Measurements from ENCODE around the gene CSNK1G2.
"Not testable (repeated sequence)": the region's sequence is repeated elsewhere in the genome, so short reads cannot be mapped to it uniquely, and the experiment has no call there.

CSNK1G2 gene

DNA sequence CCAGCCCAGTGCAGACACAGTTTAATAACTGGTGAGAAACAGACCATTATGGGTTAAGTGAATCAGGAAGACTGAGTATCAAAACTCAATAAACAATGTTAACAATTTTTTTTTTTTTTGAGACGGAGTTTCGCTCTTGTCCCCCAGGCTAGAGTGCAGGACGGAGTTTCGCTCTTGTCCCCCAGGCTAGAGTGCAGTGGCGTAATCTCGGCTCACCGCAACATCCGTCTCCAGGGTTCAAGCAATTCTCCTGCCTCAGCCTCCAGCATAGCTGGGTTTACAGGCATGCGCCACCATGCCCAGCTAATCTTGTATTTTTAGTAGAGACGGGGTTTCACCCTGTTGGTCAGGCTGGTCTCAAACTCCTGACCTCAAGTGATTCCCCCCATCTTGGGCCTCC, 47.5 kb downstream of the CSNK1G2 start:
- not testable (repeated sequence) for DNase-seq (ENCODE audit: low spot score)

GRCh38 chr19:1989513-1990229, 48.7 kb downstream of the CSNK1G2 start:
- DNase-seq (ENCODE audit: low spot score), result no peak

DNA sequence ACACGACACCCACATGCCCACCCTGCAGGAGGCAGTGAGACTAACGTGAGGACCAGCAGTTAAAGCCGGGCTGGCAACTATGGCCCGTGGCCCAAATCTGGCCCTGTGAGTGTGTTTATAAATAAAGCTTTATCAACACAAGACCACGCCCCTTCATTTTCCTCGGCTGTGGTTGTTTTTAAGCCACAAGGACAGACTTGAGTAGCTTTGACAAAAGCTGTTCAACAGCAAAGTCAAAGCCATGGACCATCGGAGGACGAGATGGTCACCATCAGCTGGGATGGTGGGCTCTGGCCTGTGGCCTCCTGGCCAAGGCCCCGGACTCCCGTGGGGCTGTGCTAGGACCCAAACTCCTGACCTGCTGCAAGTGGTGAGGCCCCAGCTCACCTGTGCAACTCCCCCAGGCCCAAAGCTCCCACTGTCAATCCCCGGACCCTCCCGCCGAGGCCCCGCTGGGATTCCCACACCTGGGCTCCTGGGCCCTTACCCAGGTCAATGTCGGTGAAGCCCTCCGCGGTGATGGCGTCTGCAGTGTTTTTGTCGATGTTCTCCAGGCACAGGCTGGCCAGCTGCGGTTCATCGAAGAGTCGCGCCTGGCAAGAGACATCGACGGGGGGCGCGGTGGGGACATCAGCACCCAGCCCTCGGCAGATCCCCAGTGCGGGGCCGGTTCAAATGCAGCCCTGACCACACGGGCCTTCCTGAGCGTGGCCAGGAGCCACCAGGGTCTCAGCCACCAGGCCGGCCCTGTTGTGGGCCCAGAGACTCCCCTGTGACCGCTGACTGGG, 49.5 kb downstream of the CSNK1G2 start:
- no peak for DNase-seq (ENCODE audit: low spot score)

DNA sequence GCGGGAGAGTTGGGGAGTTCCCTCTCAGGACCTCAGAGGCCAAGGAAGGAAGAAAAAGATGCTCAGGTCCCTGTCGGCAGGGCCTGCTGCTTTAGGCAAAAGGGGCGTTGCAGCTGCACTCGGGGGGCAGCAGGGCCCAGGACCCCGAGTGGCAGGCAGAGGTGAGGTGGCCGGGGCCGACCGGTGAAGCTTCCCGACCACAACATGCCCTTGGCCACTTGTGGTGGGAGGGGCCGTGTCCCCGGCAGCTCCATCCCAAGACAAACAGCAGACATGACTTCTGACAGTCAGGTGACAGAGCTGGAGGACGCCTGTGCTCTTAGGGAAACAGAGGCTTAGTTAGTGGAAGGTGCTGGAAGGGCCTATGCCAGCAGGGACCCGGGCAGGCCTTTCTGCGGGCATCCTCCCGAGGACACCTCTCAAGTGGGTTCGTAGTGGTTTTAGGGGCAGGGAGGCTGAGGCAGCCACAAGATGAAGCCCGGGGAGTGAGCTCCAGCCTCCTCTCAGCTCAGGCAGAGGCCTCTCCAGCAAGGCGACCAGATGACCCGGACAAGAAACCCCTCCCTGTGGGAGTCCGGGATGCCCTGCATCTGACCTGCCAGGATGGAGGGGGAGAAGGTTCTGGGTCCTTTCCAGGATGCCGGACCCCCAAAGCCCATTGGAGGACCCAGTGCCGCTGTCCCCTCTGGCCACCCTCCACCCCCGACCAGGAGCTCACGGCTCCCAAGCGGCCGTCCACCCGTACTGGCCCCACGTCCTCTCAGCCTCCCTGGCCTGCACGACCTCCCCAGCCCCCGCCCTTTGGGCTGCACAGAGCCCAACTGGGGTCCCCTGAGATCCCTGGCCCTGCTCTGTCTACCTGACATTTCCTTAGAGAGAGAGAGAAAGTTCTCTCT, 50.3 kb downstream of the CSNK1G2 start:
- no peak for DNase-seq (ENCODE audit: low spot score)

DNA sequence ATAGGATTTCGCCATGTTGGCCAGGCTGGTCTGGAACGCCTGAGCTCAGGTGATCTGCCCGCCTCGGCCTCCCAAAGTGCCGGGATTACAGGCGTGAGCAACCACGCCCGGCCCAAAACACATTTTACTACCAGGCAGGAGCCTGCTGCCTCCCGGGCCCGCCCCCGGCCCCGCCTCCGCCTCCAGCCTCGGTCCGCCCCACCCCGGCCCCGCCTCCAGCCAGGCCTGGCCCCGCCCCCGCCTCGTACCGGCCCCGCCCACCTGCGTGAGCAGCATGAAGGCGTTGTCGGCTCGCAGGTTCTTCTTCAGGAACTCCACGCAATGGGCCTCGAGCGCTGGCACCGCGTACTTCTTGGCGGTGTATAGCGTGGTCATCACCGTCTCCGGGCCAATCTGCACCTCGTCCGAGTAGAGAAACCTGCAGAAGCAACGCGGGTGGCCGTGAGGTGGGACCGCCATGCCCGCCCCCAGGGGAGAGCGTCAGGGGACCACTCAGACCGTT, 51.8 kb downstream of the CSNK1G2 start:
- no peak for DNase-seq (ENCODE audit: low spot score)

- no peak for DNase-seq (ENCODE audit: low spot score)
Measured at GRCh38 chr19:1997353-1998233, 56.6 kb downstream of the CSNK1G2 start.

DNA sequence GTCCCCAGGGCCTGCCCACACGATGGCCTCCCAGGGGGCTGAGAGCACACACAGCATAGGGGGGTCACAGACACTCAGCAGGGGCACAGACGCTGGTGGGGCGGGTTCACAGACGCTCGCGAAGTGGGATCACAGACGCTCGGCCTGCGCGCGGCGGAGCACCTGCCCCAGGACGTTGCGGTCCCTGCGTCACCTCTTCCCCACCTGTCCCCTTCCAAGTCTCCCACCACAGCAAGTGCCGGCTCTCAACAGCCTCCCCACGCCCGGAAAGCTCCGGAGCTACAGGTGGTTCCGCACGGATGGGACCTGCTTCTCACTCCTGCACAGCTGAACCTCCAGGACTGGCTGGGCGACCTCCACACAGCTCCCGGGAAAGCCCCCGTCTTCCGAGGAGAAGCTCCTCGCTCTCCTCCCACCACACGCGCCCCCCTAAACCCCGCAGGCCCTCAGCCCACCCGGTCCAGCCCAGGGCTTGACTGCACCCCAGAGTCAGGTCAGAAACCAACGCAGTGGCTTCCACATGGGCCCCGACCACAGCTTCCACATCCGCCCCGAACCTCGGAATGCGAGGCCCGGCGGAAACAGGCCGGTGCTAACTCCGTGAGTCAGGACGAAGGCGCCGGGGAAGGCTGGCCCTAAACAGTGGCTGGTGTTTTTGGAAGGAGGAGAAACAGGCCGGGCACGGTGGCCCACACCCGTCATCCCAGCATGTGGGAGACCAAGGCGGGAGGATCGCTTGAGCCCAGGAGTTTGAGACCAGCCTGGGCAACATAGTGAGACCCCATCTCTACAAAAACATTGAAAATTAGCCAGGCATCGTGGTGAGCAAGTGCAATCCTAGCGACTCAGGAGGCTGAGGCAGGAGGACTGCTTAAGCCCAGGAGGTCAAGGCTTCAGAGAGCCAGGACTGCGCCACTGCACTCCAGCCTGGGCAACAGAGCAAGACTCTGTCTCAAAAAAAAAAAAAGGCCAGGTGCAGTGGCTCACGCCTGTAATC, 58.0 kb downstream of the CSNK1G2 start:
- DNase-seq (ENCODE audit: low spot score), result no peak

DNA sequence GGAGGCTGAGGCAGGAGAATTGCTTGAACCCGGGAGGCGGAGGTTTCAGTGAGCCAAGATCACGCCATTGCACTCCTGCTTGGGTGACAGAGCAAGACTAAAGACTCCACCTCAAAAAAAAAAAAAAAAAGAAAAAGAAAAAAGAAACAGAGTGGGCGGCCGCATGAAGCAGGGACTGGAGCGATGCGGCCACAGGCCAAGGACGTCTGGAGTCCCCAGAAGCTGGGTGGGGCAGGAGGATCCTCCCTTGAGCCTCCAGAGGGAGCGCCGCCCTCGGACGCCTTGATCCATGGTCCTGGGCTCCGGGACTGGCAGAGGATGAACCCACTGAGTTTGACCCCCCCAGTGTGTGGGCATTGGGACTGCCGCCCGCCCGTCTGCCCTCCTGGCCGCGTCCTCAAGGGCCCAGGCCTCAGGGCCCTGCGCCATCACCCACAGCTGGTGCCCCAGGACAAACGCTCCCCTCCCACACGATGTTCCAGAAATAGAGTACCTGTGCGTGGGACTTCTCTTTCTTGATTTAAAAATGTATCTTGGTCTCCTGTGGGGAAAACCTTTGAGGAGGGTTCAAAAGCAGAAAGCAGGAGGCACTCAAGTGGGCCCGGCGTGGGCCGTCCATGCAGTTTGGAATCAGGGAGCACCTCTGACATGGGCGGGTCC, 59.0 kb downstream of the CSNK1G2 start:
- no peak for DNase-seq (ENCODE audit: low spot score)

- DNase-seq (ENCODE audit: low spot score), result no peak
Measured at GRCh38 chr19:2003874-2004273, 62.9 kb downstream of the CSNK1G2 start.

- DNase-seq (ENCODE audit: low spot score), result no peak
Measured at GRCh38 chr19:2010135-2010668, 69.2 kb downstream of the CSNK1G2 start.

GRCh38 chr19:2011169-2011568, 70.2 kb downstream of the CSNK1G2 start:
- no peak for DNase-seq (ENCODE audit: low spot score)

DNA sequence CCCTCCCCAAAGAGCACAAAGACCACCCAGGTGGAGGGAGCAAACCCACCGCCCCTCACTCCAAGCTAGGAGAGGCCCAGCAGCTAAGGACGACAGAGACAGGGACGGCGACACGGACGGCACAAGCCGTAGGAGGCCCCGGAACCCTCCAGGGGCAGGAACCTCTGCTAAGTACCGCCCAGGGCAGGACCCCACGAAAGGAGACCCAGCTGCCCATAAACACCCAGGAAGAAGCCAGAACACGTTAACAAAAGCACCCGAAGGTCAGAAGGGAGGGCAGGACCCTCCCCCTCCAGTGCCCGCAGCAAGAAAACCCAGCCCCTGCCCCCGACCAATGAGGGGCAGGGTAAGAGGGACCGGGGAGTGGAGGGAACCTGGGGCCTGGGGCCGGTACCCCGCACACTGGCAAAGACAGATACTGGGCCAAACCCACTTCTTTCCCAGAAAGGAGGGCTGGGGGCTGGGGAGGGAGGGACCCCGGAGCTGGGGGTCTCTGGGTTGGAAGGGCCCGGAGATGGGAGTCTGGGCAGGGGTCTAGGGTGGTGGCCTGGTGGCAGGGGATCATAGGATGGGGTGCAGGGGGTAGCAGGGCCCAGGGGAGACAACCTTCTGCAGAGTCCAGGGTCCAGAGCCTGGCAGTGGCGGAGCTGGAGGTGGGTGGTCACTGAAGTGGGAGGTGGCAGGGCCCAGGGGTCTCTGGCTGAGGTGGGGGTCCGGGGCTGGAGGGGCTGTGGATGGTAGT, 72.1 kb downstream of the CSNK1G2 start:
- DNase-seq (ENCODE audit: low spot score), result no peak

- no peak for DNase-seq (ENCODE audit: low spot score)
Measured at GRCh38 chr19:2013683-2013961, 72.7 kb downstream of the CSNK1G2 start.

DNA sequence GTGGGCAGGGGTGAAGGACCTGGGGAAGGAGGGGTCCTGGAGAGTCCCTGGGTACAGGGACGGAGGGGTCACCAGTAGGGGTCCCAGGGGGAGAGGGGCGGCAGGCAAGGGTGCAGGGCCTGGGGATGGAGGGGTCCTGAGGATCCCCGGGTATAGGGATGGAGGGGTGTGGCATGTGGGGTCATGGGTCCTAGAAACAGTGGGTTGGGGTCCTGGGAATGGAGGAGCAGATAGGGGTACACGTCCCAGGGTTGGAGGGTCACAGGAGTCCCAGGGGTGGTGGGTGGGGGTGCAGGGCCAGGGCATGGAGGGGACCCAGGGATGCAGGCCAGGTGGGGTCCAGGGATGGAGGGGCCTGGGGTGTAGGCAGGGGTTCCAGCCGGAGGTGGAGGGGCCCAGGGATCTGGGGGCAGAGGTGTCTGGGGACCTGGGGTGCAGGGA, 73.2 kb downstream of the CSNK1G2 start:
- DNase-seq (ENCODE audit: low spot score), result no peak

DNA sequence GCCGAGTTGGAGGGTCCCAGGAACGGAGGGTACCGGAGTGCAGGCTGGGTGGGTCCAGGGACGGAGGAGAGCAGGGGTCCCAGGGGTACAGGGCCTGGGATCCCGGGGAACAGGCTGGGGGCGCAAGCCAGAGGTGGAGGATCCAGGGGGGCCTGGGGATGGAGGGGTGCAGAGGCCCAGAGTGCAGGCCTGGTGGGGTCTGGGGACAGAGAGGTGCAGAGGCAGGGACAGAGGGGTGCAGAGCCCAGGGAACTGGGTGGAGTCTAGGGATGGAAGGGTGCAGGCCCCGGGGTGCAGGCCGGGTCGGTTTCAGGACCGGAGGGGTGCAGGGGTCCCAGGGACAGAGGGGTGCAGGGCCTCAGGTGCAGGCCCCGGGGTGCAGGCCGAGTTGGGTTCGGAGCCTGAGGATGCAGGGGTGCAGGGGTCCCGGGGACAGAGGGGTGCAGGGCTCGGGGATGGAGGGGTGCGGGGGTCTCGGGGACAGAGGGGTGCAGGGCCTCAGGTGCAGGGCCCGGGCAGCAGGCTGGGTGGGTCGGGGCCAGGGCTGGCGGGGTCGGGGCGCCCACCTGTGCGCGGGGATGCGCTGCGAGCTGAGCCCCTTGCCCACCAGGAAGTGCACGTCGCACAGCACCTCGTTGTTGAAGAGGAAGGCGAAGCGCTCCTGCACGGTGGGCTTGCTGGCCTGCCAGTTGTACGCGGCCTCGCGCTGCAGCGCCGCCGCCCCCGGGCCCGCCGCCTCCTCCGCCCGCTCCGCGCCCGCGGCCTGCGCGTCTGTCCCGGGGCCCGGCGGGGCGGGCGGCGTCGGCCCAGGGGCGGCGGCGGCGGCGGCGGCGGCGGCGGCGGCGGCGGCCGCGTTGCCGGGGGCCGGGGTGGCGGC, 74.0 kb downstream of the CSNK1G2 start:
- DNase-seq (ENCODE audit: low spot score), result no peak

GRCh38 chr19:2015608-2015950, 74.6 kb downstream of the CSNK1G2 start, which contains the start of gene BTBD2:
TSS of gene BTBD2 (minus strand) at chr19:2015714. CDS start at chr19:2015703, 11 bp downstream.
- DNase-seq (ENCODE audit: low spot score), result peak; percentile 75

DNA sequence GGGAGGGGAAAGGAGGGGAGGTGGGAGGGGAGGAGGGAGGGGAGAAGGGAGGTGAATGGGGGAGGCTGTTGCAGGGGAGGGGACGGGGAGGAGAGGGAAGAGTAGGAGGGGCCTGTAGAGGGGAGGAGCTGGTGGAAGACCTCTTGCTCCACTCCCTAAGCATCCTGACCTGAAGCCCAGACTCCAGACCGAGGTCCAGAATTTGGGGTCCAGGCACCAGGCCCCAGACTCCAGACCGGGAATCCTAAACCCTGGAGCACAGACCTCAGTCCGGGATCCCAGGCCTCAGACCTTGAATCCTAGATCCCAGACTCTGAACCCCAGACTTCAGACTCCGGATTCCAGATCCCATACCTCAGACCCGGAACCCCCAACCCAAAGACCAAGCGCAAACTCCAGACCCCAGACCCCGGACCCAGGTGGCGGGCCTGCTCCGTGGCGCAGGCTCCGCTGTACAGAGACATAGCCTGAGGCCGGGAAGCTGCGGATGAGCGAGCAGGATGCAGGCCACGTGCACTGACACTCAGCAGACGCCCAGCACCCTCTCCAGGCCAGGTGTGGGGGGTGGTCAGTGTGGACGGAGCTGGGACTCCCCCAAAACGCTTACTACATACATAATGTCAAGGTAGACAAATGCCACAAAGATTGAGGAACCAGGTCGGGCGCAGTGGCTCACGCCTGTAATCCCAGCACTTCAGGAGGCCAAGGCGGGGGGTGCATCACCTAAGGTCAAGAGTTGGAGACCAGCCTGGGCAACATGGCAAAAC, 75.3 kb downstream of the CSNK1G2 start:
- DNase-seq (ENCODE audit: low spot score), result peak; percentile 79
